HG03196 (cell line): Measurements from ENCODE around the gene REX1BD.
"Not testable (repeated sequence)": the region's sequence is repeated elsewhere in the genome, so short reads cannot be mapped to it uniquely, and the experiment has no call there.

Source experiments
- ATAC-seq: cut with Tn5 transposase; IDR thresholded peaks from one replicate; pipeline ENCODE4 v1.9.1; 2021; ENCODE audit not compliant: unreplicated experiment

REX1BD gene

GRCh38 chr19:18576383-18576782 lies 12.2 kb upstream of the REX1BD start:
- ATAC-seq, result no peak

GRCh38 chr19:18577365-18577914 lies 11.2 kb upstream of the REX1BD start:
- ATAC-seq, result no peak

DNA sequence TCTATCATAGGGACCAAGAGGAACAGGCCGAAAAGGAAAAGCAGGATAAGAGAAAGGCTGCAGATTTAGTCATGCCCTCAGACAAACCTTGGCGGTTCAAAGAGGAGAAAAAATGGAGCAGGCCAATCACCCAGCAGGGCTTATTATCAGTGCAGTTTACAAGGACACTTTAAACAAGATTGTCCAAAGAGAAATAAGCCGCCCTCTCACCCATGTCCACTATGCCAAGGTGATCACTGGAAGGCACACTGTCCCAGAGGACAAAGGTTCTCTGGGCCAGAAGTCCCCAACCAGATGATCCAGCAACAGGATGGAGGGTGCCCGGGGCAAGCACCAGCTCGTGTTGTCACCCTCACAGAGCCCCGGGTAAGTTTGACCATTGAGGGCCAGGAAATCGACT lies 8.3 kb upstream of the REX1BD start:
- no peak for ATAC-seq

GRCh38 chr19:18586306-18586705 lies 2.3 kb upstream of the REX1BD start:
- ATAC-seq, result no peak

- no peak for ATAC-seq
Observed at GRCh38 chr19:18587561-18587960, 1.0 kb upstream of the REX1BD start.

DNA sequence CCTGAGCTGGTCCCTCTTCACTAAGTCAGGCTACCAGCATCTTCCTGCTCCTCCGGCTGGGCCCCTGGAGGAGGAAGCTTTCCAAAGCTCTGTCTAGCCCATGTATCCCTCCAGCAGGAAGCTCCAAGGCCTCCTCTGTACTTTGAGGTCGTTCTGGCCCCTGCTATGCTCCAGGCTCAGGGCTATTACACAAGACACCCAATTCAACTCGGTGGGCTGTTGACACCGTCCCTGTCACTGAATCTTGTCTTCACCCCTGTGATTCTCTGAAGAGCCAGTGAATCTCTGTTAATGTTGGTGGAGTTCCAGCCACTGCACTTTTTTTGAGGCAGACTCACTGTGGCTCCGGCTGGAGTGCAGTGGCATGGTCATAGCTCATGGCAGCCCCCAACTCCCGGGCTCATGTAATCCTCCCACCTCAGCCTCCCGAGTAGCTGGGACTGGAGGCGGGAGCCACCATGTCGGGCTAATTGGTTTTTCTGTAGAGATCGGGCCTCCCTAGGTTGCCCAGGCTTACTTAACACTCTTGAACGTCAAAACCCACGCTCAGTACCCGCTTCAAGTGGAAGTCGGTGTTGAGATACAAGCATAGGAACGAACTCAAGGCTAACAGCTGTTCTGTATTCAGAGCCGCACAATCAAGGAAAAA lies 512 bp upstream of the REX1BD start:
- ATAC-seq, result no peak

DNA sequence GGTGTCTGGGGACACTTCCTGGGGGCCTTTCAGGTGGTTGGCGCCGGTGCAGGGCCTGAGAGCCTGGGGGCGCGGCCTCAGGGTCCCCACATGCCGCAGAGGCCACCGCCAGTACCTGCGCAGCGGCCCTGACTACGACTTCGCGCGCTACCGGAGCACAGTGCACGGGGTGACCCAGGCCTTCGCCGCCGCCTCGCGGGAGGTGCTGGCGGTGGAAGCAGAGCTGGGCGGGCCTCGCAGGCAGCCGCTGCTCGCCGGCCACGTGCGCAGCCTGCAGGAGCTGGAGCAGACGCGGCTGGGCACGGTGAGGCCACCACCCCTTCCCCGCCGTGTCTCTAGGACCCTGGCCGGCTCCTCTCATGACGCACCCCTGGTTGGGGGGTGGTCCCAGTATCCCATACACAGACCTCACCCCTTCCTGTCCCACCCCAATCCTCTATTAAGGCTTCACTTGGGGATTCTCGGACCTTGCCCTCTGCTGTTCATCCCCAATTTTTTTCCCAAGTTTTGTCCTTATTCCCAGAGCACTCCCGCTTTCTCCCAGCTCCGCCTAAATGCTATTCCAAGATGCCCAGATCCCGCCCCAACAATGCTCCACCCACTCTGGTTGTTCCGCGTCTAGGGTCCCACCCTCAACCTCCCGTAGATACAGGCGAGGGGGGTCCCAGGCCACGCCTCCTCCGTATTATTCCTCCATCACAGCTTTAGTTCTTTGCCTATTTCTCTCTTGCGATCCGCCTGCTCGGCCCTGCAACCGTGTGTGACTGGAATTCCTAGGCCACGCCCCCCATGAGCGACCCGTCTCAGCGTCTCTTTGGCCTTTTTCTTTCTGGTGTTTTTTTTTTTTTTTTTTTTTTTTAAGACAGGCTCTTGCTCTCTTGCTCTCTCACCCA lies 1.0 kb downstream of the REX1BD start:
- peak; percentile 40 for ATAC-seq

DNA sequence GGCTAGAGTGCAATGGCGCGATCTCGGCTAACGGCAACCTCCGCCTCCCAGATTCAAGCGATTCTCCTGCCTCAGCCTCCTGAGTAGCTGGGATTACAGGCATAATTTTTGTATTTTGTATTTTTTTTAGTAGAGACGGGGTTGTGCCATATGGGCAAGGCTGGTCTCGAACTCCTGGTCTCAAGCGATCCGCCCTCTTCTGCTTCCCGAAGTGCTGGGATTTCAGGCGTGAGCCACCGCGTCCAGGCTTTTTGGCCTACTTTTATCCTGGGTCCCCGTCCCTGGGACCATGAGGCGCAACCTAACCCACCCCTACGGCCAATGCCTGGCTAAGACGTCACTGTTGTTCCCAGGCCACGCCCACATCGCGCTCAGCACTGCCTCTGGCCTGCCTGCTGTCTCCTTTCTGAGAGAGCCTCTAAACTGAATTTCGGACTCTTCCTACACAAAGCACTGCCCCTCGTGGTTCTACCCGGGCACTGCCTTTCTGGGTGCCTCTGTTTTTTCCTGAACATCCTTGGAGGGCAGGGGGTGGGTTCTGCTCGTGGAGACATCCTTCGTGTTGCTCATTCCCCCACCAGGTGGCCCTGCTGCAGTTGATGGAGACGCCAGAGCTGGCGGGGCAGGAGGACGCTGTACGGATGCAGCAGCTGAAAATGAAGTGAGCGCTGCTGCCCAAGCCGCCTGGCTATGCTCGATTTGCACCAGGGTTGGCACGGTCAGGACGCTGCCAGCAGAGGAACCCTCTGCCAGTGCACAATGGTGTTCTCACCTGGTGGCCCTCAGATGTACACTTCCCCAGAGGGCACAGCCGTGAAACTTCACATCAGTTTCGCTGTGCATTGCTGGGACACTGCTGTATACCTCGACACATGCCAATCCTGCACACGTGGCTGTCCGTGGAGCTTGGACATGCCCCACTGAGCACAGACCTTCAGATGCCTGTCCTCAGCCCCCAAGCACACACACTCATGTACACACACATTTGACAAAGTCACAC lies 2.0 kb downstream of the REX1BD start:
- no peak for ATAC-seq

DNA sequence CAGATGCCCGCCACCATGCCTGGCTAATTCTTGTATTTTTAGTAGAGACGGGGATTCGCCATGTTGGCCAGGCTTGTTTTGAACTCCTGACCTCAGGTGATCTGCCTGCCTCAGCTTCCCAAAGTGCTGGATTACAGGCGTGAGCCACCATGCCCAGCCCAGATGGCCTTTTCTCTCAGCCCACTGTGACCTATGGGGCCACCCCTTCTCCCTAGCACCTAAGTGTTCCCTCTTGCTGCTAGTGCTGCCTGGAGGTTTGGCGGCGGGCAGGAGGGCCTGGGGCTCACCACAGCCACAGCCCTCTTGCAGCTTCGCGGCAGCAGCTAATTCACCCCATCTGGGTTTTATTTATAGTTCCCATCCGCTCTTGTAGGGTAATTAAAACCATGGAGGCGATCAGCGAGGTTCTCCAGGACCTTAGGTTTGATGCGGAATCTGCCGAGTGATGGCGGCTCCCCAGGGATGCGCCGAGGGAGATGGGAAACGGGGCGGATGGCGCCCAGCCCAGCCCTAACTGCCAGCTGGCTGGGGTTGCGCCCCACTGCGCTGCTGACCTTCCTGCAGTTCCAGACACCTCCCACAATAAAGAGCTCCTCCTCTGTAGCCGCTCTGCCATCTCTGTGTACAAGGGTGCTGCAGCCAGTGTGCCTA lies 3.3 kb downstream of the REX1BD start:
- no peak for ATAC-seq

DNA sequence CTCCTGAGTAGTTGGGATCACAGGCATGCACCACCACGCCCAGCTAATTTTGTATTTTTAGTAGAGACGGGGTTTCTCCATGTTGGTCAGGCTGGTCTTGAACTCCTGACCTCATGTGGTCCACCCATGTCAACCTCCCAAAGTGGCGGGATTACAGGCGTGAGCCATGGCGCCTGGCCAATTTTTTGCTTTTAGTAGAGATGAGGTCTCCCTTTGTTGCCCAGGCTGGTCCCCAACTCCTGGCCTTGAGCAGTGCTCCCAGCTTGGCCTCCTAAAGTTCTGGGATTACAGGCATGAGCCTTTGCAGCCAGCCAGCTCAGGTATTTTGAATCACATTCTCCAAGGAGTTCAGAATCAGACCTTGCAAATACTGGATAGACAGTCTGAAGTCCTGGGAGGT lies 4.1 kb downstream of the REX1BD start:
- ATAC-seq, result not testable (repeated sequence)

DNA sequence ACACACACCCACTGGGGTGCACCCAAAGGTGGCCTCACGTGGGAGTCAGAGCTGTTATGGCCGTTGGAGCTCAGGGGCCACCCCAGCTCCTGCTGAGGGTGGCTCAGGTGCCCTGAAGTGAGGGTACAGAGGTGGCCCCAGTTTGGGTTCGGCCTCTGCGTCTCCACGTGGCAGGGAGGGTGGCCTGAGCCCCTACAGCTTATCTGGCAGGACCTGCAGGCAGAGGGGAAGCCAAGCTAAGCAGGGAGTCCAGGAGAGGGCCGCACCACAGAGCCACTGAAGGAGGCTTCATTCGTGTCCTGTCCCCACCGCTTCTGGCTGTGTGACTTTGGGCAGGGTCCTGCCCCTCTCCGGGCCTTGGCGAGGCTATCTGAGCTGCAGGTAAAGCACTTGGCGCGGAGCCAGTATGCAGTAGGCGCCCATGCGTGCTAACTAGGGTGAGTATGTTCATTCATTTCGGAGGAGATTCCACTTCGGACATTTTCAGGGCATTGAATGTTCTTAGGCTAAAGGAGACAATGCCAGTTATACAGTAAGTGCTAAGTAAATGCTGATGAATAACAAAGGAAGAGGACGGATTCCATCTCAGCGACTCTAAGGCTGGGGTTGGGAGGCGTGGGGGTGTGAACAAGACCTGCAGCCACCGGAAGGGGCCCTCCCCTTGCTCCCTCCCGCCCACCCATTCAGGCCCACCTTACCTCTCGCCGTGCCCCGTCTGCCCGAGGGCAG lies 4.9 kb downstream of the REX1BD start:
- no peak for ATAC-seq

DNA sequence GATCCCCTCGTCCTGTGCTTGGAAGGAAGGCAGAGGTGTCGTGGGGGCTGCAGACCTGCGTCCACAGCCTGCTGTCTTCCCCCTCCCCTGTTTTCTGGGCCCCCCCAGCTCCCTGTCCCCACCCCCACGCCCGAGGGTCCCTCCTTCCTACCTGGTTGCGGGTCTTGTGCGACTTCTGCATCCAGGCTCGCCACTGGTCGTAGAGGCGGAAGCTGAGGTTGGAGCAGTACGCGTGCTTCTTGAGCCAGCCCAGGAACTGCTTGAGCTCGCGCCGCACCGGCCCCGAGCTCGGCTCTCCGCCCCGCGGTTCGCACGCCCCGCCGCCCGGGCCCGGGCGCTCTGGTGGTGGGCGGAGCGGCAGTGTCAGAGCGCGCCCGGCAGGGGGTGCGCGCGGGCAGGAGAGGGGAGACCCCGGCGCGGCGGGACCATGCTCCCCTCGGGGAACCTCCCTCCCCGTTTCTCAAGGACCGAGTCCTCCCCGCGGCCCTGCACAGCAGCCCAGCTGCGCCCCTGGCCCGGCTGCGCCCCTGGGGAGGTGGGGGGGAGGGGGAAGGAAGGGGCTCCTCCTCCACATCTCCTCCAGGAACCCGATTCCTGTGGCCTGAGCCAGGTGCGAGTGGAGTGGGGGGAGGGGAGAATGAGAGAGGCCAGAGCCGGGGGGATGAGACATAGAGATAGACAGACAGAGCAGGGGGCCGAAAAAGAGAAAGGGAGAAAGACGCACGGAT lies 5.7 kb downstream of the REX1BD start:
- ATAC-seq, result no peak

DNA sequence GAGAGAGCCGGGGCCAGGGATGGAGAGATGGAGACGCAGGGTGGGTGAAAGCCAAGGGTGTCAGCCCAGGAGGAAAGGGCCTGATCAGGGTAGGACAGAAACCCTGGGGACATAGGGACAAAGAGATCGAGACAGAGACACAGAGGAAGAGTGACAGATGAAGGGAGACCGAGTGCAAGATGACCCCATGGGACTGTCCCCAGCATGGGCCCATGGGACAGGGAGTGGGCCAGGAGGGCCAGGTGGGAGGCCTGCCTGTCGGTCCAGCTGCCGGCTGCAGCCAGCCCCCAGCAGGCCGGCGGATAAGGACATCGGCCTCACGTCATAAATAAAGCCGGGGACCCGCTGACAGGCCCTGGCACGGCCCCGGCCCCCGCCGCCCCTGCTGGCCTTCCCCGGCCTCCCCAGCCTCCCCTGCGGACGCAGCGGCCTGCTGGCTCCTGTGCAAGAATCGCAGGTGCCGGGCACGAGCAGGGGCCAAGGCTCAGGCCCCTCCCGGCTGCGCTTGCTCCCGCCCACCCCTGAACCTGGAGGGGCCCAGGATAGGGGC lies 6.3 kb downstream of the REX1BD start:
- no peak for ATAC-seq

DNA sequence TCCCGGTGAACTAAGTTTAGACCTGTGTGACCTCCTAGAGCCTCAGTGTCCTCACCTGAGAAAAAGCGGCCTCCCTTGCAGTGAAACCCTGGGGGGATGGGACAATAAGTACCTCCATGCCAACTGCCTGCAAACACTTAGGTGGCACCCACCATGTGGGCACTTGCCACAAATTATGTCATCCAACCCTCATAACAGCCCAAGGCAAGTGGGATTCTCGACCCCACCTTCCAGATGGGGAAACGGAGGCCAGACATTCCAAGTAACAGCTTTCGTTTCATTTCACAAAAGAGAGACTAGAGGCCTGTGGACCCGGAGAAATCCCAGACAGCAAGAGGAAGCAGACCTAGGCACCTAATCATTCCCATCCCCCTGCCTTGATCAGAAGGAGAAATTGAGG lies 6.9 kb downstream of the REX1BD start:
- no peak for ATAC-seq

- no peak for ATAC-seq
Observed at GRCh38 chr19:18596752-18597157, 8.2 kb downstream of the REX1BD start.

GRCh38 chr19:18597809-18598660 lies 9.4 kb downstream of the REX1BD start:
- no peak for ATAC-seq

- ATAC-seq, result no peak
Observed at GRCh38 chr19:18599485-18599884, 10.9 kb downstream of the REX1BD start.
